HG03066 (cell line): ENCODE data around the gene UIMC1.
"Not testable (repeated sequence)": the region's sequence is repeated elsewhere in the genome, so short reads cannot be mapped to it uniquely, and the experiment has no call there.

Experiments
- ATAC-seq: cut with Tn5 transposase; IDR thresholded peaks from one replicate; pipeline ENCODE4 v1.9.1; 2021; ENCODE audit warnings: low read depth; ENCODE audit not compliant: unreplicated experiment

The UIMC1 gene

DNA sequence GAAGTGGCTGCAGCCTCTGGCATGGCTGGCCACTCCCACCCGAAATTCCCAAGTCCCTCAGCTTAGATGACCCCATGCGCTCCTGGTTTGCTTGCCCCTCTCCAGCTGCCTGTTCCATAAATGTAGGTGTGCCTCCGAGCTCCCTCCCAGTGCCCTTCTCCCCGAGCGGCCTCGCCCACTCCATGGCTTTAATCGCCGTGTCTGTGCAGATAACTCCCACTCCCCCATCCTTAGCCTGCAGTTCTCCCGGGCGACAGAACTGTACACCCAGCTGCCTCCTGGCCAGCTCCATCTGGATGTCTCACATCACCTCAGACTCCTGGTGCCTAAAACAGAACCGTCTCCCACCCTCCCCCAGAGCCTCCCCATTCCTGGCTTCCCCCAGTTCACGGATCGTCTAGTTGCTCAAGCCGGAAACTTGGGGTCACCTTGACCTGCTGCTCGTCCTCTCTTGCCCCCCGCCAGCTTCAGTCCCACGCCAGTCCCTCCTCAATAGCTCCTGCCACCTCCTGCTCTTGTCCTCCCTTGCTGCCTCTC, 131.5 kb downstream of the UIMC1 start:
- no peak for ATAC-seq

DNA sequence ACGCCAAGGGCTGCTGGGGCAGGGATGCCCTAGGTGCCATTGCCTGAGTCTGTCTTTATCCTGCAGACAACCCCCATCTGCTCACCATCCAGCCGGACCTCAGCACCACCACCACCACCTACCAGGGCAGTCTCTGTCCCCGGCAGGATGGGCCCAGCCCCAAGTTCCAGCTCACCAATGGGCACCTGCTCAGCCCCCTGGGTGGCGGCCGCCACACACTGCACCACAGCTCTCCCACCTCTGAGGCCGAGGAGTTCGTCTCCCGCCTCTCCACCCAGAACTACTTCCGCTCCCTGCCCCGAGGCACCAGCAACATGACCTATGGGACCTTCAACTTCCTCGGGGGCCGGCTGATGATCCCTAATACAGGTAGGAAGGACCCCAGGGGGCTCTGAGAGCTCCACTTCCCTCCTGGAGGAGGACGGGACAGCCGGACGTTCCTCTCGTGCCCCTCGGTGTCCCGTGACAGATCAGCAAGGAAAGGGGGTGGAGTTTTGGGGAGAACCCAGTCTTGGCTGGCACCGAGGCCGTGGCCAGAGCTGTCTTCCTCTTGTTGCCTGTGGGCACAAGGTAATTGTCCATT, 132.3 kb downstream of the UIMC1 start:
- ATAC-seq = no peak

- no peak for ATAC-seq
Observed at GRCh38 chr5:176873541-176874172, 132.9 kb downstream of the UIMC1 start.

DNA sequence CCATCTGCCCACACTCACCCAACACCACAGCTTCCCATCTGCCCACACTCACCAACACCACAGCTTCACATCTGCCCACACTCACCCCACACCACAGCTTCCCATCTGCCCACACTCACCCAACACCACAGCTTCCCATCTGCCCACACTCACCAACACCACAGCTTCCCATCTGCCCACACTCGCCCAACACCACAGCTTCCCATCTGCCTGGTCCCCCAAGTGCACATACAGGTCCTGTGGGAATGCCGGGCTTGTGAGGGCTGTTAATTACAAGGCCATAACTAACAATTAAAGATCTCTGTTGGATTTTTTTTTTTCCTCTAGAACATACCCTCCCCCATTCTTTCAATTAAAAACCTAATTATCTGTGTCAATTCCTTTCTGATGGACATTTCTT, 133.6 kb downstream of the UIMC1 start:
- ATAC-seq = not testable (repeated sequence)

GRCh38 chr5:176872586-176872985, 134.0 kb downstream of the UIMC1 start:
- not testable (repeated sequence) for ATAC-seq

DNA sequence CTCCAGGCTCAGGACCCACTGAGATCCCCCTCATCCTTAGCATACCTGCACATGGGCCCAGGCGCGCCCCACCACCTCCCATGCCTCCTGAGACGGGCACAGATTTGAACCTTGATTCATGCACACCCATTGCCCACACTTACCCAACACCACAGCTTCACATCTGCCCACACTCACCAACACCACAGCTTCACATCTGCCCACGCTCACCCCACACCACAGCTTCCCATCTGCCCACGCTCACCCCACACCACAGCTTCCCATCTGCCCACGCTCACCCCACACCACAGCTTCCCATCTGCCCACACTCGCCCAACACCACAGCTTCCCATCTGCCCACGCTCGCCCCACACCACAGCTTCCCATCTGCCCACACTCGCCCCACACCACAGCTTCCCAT, 135.9 kb downstream of the UIMC1 start:
- not testable (repeated sequence) for ATAC-seq

GRCh38 chr5:176870110-176870591, 136.4 kb downstream of the UIMC1 start:
- ATAC-seq = no peak

DNA sequence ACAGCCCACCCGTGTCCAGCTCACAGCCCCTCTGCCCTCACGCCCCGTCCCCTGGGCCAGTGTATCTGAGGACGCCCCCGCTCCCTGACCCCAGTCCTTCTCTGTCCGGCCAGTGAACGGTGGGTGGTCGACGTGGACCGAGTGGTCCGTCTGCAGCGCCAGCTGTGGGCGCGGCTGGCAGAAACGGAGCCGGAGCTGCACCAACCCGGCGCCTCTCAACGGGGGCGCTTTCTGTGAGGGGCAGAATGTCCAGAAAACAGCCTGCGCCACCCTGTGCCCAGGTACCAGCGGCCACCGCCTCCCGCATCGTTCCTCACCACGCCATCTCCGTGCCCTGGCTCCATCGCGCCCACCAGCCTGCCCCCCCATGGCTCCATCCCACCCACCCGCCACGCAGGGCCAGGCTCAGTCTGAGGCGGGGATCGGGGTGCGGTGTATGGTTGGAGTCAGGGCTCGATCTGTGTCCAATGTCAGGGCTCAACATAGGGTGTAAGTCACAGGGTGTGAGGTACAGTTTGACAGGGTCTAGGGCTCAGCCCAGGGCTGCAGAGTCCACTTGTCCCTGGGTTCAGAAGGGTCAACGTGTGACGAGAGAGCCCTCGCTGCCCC, 137.0 kb downstream of the UIMC1 start:
- no peak for ATAC-seq

- ATAC-seq = no peak
Observed at GRCh38 chr5:176868731-176869130, 137.8 kb downstream of the UIMC1 start.

- ATAC-seq = no peak
Observed at GRCh38 chr5:176868126-176868525, 138.5 kb downstream of the UIMC1 start.

- ATAC-seq = no peak
Observed at GRCh38 chr5:176866707-176867310, 139.8 kb downstream of the UIMC1 start.

DNA sequence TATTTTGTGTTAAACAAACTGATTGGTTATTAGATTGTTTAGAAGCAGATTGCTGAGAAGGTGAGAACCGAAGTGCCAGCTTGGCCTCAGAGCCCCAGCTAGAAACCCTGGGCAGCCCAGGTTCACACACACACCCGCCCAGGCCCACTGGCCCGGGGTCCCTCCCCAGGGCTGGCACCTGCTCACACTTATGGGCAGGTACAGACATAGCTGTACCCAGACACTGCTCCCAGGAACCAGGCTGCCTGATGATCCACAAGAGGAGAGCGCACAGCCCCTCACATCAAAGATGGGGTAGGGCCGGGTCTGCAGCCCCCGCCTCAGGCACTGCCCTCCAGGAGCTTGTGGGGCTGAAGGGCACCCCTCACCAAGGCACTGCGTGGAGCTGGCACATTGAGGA, 140.6 kb downstream of the UIMC1 start:
- no peak for ATAC-seq

DNA sequence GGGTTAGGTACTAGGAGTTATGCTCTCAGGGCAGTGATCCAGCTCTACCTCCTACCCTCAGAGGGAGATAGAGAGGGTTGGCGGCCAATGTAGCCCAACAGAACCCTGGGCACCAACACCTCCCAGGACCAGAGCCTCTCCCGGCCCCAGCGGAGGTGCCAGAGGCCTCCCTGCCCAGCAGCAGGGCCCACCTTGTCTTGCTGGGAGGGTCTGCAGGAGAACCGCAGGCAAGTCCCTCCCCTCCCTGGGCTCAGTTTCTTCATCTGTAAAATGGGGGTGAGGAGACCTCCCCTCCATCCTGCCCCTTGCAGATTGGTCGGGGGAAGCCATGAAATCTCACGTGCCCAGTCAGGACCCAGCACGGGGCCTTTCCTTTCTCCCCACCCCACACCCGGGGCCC, 141.8 kb downstream of the UIMC1 start:
- no peak for ATAC-seq

DNA sequence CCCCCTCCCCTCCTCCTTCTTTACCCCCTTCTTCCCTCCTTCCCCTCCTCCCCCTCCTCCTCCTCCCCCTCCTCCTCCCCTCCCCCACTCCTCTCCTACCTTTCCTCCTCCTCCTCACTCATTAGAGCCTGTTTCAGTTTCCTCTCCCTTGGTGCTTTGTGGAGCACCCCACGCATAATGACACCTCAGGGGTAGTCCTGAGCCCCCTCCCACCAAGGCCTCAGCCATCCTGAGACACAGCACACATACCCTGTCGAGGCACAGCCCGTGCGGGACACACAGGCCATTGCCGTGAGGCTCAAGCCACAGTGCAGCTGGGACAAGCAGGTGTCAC, 142.8 kb downstream of the UIMC1 start:
- no peak for ATAC-seq

GRCh38 chr5:176863041-176863764, 143.4 kb downstream of the UIMC1 start:
- no peak for ATAC-seq

GRCh38 chr5:176862330-176862995, 144.1 kb downstream of the UIMC1 start:
- ATAC-seq = no peak

DNA sequence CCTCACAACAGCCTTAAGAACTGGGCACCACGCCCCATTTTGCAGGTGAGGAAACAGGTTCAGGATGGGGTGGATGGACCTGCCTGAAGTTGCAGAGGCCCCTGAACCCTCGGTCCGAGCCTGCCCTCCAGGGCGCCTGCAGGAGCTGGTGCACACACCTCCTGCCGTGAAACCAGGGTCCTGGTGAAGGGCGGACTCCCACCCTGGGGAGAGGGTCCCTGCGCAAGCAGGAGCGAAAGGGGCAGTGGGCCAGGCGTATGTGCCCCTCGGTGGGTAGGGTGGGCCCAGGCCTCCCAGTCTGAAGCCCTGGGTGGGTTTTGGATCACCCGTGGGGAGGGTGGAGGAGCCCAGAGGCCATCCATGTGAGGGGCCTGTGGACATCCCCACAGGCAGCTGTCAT, 145.3 kb downstream of the UIMC1 start:
- ATAC-seq = no peak

DNA sequence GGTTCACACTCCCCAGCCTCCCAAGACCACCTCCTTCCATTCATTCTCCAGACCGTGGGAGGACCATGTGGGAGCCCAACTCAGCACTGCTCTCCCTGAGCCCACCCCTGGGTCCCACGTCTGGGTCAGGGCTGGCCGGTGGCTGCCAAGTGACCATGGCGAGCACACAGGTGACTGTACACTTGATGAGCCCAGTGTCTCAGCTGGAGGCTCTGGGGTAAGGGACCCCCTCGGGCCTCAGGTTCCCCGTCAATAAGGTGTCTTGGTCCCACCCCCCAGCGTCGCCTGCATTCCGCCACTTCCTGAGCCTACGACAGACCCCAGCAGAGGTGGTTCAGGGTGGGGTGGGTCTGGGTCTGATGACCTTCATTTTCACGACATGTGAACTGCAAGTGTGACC, 146.2 kb downstream of the UIMC1 start:
- ATAC-seq = no peak

GRCh38 chr5:176859916-176860315, 146.7 kb downstream of the UIMC1 start:
- no peak for ATAC-seq

DNA sequence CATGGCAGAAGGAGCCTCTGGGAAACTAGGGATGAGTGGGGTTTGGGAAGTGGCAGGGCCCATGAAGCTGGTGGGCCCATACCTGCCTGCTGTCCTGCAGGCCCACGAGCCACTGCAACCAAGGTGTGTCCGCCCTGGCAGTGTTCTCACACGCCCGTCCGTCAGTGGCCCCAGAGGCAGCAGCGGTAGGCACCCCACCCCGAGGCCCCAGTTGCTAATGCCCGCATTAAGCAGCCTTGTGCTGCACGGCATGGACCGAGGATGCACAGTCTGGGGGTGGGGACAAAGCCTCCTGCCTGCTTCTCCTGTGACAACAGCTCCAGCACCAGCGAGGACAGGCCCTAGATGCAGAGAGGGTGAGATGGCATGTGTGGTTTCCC, 148.7 kb downstream of the UIMC1 start:
- ATAC-seq = no peak
